Activated naive CD8-positive, alpha-beta T cell (primary cell): Measurements from ENCODE around the gene RBPMS2.
"Not testable (repeated sequence)": the region's sequence is repeated elsewhere in the genome, so short reads cannot be mapped to it uniquely, and the experiment has no call there.

ENCODE experiments used
- H3K27ac Mint-ChIP-seq: one replicate; pipeline ENCODE4 v1.8.0; 2021; ENCODE audit warnings: mixed read lengths
- H3K27me3 Mint-ChIP-seq: one replicate; pipeline ENCODE4 v1.8.0; 2021; ENCODE audit warnings: mixed read lengths
- H3K36me3 Mint-ChIP-seq: one replicate; pipeline ENCODE4 v1.8.0; 2021; ENCODE audit warnings: mixed read lengths
- H3K4me1 Mint-ChIP-seq: one replicate; pipeline ENCODE4 v1.8.0; 2021; ENCODE audit warnings: low read depth, mixed read lengths
- H3K4me3 Mint-ChIP-seq: one replicate; pipeline ENCODE4 v1.8.0; 2021; ENCODE audit warnings: mild to moderate bottlenecking, mixed read lengths
- H3K9me3 Mint-ChIP-seq: one replicate; pipeline ENCODE4 v1.8.0; 2021; ENCODE audit warnings: low read depth, mixed read lengths

The RBPMS2 gene

DNA sequence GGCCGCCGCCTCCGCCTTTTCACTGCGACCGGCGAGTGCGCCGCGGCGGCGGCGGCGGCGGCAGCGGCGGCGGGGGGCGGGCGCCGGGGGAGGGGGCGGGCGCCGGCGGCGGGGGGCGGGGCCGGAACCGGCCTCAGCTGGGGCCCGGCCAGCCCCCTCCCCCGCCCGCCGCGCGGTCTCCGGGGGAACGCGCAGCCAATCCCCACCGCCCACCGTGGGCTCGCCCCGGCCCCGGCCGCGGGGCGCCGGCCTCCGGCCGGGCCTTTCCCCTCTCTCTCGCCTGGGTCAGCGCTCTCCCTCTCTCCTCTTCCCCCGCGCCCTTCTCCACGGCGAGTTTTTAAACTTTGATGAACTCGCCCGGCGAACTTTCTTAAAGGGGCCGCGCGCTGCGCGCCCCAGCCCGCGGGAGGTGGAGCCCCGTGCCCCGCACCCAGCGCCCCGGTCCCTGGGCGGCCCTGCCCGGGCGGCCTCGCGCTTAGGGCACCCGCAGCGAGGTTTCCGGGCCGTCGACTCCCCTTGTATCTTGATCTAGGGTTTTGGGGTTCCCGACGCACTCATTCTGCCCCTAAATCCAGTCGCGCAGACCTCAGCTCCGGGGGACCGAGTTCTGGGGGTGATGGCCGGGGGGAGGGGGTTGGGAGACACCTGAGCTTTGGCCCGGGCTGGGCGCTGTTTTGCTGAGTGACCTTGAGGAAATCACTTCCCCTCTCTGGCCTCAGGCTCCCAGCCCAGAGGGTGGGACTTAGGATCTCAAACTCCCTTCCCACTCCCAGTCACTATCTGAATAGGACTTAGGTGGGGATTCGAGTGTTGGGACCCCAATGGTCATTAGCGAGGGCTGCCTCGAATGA, at the start of gene RBPMS2:
RBPMS2 (minus strand) TSS at position 39 of the 851 bp plus-strand sequence. CDS start 270 bp downstream, outside the sequence.
- no peak within 1 kb of the TSS for H3K27ac Mint-ChIP-seq
- peak within 1 kb of the TSS; percentile 75 for H3K4me3 Mint-ChIP-seq
- H3K9me3 Mint-ChIP-seq: no peaks in the 10 kb centered on the region
- no peaks in the 10 kb centered on the region for H3K36me3 Mint-ChIP-seq
- H3K27me3 Mint-ChIP-seq: peaks cover 21% of the 10 kb centered on the region
- peaks cover 7% of the 10 kb centered on the region for H3K4me1 Mint-ChIP-seq

GRCh38 chr15:64824929-64825430, 49.6 kb upstream of the RBPMS2 start:
- H3K4me1 Mint-ChIP-seq: peaks cover 25% of the 10 kb centered on the region
- H3K36me3 Mint-ChIP-seq: no peaks in the 10 kb centered on the region
- no peak overlapping the region for H3K27ac Mint-ChIP-seq
- peak overlapping the region; percentile 88 for H3K4me3 Mint-ChIP-seq
- H3K27me3 Mint-ChIP-seq: peaks cover 8% of the 10 kb centered on the region
- H3K9me3 Mint-ChIP-seq: no peaks in the 10 kb centered on the region

GRCh38 chr15:64816452-64816851, 41.1 kb upstream of the RBPMS2 start:
- Mint-ChIP-seq H3K4me1 (no peaks in the 10 kb centered on the region), H3K9me3 (no peaks in the 10 kb centered on the region), H3K27me3 (no peaks in the 10 kb centered on the region), H3K4me3 (no peak overlapping the region), H3K36me3 (no peaks in the 10 kb centered on the region), H3K27ac (no peak overlapping the region)

DNA sequence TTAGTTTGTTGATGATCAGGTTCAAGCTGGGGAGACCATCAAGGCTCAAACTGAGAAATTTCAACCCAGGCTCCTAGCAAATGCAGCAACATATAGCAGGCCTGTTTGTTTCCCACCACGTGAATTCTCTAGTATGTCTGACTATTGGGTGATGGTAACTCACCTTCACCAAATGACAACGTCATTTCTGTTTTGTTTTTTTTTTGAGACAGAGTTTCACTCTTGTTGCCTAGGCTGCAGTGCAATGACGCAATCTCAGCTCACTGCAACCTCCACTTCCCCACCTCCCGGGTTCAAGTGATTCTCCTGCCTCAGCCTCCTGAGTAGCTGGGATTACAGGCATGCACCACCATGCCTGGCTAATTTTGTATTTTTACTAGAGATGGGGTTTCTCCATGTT, 39.6 kb upstream of the RBPMS2 start:
- H3K27me3 Mint-ChIP-seq, H3K27ac Mint-ChIP-seq, H3K36me3 Mint-ChIP-seq, H3K4me3 Mint-ChIP-seq, H3K9me3 Mint-ChIP-seq, H3K4me1 Mint-ChIP-seq: not testable (repeated sequence)

- H3K4me1 Mint-ChIP-seq, H3K9me3 Mint-ChIP-seq, H3K4me3 Mint-ChIP-seq, H3K27ac Mint-ChIP-seq, H3K27me3 Mint-ChIP-seq, H3K36me3 Mint-ChIP-seq: not testable (repeated sequence)
Measured at GRCh38 chr15:64814283-64814682, 38.9 kb upstream of the RBPMS2 start.

GRCh38 chr15:64813075-64813474, 37.7 kb upstream of the RBPMS2 start:
- Mint-ChIP-seq H3K36me3 (no peaks in the 10 kb centered on the region), H3K27me3 (no peaks in the 10 kb centered on the region), H3K27ac (no peak overlapping the region), H3K9me3 (no peaks in the 10 kb centered on the region), H3K4me1 (no peaks in the 10 kb centered on the region), H3K4me3 (no peak overlapping the region)

GRCh38 chr15:64810497-64811326, 35.3 kb upstream of the RBPMS2 start:
- Mint-ChIP-seq H3K4me3 (no peak overlapping the region), H3K4me1 (no peaks in the 10 kb centered on the region), H3K36me3 (no peaks in the 10 kb centered on the region), H3K27ac (no peak overlapping the region), H3K9me3 (no peaks in the 10 kb centered on the region), H3K27me3 (no peaks in the 10 kb centered on the region)

DNA sequence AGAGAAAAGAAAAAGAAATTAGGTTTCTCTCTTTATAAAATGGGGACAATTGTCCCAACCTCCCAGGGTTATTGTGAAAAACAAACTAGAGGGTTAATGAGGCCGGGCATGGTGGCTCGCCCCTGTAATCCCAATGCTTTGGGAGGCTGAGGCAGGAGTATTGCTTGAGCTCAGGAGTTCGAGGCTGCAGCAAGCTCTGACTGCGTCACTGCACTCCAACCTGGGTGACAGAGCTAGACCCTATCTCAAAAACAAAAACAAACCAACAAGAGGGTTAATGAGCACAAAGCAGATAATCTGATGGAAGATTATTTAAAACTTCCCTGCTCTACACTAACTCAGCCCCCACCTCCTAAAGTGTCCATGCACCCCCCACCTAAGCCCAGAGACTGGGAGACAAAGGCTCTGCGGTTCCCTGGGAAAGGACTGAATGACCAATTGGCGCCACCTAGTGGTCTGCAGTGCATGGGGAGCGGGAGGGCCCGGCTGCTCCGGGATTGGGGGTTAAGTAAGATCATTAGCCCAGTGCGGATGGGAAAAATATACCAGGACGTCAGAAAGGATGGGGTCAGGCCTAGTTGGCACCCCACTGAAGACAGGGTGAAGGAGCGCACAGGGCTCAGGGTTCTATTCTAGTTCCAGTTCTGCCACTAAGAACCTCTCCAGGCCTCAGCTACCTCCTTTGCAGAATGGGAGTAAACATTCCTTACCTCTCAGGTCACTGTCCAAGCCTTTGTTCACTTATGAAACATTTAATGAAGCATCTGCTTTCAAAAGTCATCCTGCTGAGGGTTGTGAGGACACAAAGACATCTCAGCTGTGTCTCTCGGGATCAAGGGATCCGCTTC, 34.5 kb upstream of the RBPMS2 start:
- Mint-ChIP-seq H3K9me3 (no peaks in the 10 kb centered on the region), H3K4me1 (no peaks in the 10 kb centered on the region), H3K27me3 (no peaks in the 10 kb centered on the region), H3K36me3 (no peaks in the 10 kb centered on the region), H3K4me3 (no peak overlapping the region), H3K27ac (no peak overlapping the region)

DNA sequence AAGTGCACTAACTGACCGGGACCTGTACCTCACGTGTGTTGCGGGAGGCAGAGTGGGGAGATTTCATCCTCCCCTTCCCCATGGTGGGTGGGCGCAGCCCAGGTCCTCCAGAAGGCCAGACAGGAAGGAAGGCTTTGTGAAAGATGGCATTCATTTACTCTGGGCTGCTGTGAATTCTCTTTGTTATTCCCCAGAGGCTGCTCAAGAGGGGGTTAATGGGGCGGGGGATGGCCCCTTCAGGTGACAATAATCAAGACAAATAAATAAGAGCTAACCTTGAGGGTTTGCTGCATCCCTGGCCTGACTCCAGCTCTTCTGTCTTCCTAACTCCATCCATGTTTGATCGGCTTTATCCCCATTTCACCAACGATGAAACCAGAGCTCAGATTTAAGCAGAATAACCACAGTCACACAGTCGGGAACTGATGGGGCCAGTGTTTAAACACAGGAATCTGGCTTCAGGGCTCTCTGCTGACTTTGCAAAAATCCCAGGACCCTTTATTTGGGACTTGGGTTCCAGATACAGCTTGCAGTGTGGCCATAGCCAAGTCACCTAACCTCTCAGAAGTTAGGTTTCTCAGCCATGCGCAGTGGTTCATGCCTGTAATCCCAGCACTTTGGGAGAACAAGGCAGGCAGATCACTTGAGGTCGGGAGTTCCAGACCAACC, 33.5 kb upstream of the RBPMS2 start:
- Mint-ChIP-seq H3K36me3 (no peaks in the 10 kb centered on the region), H3K4me3 (no peak overlapping the region), H3K27ac (no peak overlapping the region), H3K9me3 (no peaks in the 10 kb centered on the region), H3K27me3 (no peaks in the 10 kb centered on the region), H3K4me1 (no peaks in the 10 kb centered on the region)

DNA sequence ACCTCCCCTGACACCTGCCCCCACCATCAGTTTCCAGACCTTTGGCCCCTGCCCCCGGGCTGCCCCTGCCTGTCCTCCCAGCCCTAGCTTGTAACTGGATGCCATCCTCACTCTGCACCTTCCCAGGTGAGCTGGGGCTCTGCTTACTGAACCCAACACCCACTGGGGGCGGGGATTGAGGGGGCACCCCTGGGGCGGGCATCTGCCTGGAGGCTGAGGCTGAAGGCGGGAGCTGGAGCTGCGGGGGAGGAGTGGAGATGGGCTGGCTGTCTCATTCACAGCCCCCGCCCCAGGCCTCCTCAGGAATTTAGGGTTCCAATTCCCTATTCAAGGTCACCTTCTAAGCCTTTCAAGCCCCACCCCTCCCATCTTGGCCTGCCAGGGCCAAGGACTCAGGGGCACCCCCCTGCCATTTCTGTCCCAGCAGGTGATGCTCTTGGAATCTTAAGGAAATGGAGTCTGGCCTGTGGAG, 32.4 kb upstream of the RBPMS2 start:
- no peaks in the 10 kb centered on the region for H3K9me3 Mint-ChIP-seq
- H3K27ac Mint-ChIP-seq: no peak overlapping the region
- H3K36me3 Mint-ChIP-seq: no peaks in the 10 kb centered on the region
- no peaks in the 10 kb centered on the region for H3K27me3 Mint-ChIP-seq
- H3K4me1 Mint-ChIP-seq: no peaks in the 10 kb centered on the region
- no peak overlapping the region for H3K4me3 Mint-ChIP-seq

GRCh38 chr15:64807051-64807749, 31.8 kb upstream of the RBPMS2 start:
- Mint-ChIP-seq H3K4me1 (no peaks in the 10 kb centered on the region), H3K27ac (no peak overlapping the region), H3K36me3 (no peaks in the 10 kb centered on the region), H3K4me3 (no peak overlapping the region), H3K27me3 (no peaks in the 10 kb centered on the region), H3K9me3 (no peaks in the 10 kb centered on the region)

GRCh38 chr15:64806509-64806908, 31.1 kb upstream of the RBPMS2 start:
- Mint-ChIP-seq H3K4me1 (no peaks in the 10 kb centered on the region), H3K9me3 (no peaks in the 10 kb centered on the region), H3K4me3 (no peak overlapping the region), H3K27ac (no peak overlapping the region), H3K27me3 (no peaks in the 10 kb centered on the region), H3K36me3 (no peaks in the 10 kb centered on the region)

DNA sequence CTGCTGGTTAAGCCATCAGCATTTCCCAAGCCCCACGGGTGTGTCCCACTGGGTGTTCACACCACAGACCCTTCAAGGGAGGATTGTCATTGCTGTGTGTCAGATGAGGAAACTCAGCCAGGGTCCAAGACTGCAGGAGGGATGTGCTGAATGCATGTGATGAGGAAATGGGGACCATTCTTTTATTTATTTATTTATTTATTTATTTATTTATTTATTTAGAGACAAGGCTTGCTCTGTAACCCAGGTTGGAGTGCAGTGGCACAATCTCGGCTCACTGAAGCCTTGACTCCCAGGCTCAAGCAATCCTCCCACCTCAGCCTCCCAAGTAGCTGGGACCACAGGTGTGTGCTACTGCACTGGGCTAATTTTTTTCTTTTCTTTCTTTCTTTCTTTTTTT, 29.2 kb upstream of the RBPMS2 start:
- H3K9me3 Mint-ChIP-seq: no peaks in the 10 kb centered on the region

DNA sequence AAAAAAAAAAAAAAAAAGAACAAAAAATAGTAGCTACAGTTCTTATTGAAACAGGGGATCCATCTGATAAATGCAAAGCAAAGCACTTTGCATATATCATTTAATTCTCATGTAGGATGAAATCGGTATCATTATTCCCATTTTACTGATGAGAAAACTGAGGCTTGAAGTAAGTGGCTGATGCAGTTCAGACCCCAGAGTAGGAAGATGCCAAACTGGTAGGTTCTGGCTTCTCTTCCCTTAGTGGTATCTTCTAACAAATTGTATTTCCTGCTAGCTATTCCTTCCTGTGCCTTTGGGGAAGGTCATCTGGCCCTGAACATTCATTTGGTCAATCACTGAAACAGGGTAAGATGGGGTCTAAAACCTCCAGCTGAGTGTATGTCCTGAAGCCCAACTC, 28.1 kb upstream of the RBPMS2 start:
- H3K4me1 Mint-ChIP-seq: no peaks in the 10 kb centered on the region
- no peak overlapping the region for H3K27ac Mint-ChIP-seq
- H3K4me3 Mint-ChIP-seq: no peak overlapping the region
- no peaks in the 10 kb centered on the region for H3K9me3 Mint-ChIP-seq
- no peaks in the 10 kb centered on the region for H3K36me3 Mint-ChIP-seq
- H3K27me3 Mint-ChIP-seq: no peaks in the 10 kb centered on the region

More for the DNA sequence above, 29.2 kb upstream of the RBPMS2 start:
- Mint-ChIP-seq H3K4me1 (no peaks in the 10 kb centered on the region), H3K27ac (no peak overlapping the region), H3K36me3 (no peaks in the 10 kb centered on the region), H3K4me3 (no peak overlapping the region), H3K27me3 (no peaks in the 10 kb centered on the region)
